WERI-Rb-1 (cell line): ENCODE results near the gene BMP4.

ENCODE experiments used
- DNase-seq: peaks from one replicate; pipeline ENCODE4 v3.0.0-alpha.2; 2020
- H3K27ac ChIP-seq: fragments of 250-450 bp; sonication (Bioruptor Pico); 2 replicates; pipeline ENCODE4 v1.5.1; 2020; ENCODE audit warnings: mild to moderate bottlenecking, moderate library complexity
- H3K27me3 ChIP-seq: fragments of 250-450 bp; sonication (Bioruptor Pico); 2 replicates; pipeline ENCODE4 v1.5.1; 2021; ENCODE audit warnings: mild to moderate bottlenecking, low read depth, moderate library complexity; ENCODE audit not compliant: insufficient read depth, severe bottlenecking
- H3K36me3 ChIP-seq: fragments of 250-450 bp; sonication (Bioruptor Pico); 2 replicates; pipeline ENCODE4 v1.5.1; 2020; ENCODE audit warnings: mild to moderate bottlenecking, moderate library complexity
- H3K4me3 ChIP-seq: 2 replicates; pipeline ENCODE4 v1.5.1; 2011; ENCODE audit warnings: low read depth, mild to moderate bottlenecking, control low read depth, low read length
- H3K9me3 ChIP-seq: fragments of 250-450 bp; sonication (Bioruptor Pico); 2 replicates; pipeline ENCODE4 v1.5.1; 2021; ENCODE audit warnings: mild to moderate bottlenecking, moderate library complexity; ENCODE audit not compliant: severe bottlenecking
- TF ChIP-seq, protein P1 (sequence below): IDR thresholded peaks from 2 replicates; pipeline ENCODE4 v1.5.1; 2011; ENCODE audit warnings: low read depth, mild to moderate bottlenecking, control low read depth, inconsistent platforms, low read length

BMP4 gene

DNA sequence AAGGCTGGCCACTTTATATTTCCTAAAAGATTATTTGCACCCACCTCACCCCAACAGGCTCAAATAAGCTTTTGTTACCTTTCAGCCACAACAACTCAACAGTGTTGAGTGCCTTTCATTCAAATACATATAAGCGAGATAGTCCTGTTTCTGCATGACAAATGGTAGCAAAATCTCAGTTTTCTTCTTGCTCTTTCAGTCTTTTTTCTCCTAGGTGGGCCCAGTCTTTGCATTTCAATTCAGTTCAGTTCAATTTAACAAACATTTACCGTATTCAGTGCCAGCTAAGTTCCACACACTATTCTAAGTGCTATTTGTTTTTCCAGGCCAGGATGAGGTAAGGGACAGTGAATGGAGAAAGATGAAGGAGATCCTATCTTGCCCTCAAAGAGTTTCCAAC, 25.9 kb upstream of the BMP4 start:
- Histone ChIP-seq H3K36me3 (no peaks in the 10 kb centered on the region), H3K4me3 (no peak overlapping the region), H3K9me3 (no peaks in the 10 kb centered on the region), H3K27me3 (peaks cover 16% of the 10 kb centered on the region), H3K27ac (no peak overlapping the region)
- TF ChIP-seq, protein P1, sequence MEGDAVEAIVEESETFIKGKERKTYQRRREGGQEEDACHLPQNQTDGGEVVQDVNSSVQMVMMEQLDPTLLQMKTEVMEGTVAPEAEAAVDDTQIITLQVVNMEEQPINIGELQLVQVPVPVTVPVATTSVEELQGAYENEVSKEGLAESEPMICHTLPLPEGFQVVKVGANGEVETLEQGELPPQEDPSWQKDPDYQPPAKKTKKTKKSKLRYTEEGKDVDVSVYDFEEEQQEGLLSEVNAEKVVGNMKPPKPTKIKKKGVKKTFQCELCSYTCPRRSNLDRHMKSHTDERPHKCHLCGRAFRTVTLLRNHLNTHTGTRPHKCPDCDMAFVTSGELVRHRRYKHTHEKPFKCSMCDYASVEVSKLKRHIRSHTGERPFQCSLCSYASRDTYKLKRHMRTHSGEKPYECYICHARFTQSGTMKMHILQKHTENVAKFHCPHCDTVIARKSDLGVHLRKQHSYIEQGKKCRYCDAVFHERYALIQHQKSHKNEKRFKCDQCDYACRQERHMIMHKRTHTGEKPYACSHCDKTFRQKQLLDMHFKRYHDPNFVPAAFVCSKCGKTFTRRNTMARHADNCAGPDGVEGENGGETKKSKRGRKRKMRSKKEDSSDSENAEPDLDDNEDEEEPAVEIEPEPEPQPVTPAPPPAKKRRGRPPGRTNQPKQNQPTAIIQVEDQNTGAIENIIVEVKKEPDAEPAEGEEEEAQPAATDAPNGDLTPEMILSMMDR: no peak
- DNase-seq: no peak

DNA sequence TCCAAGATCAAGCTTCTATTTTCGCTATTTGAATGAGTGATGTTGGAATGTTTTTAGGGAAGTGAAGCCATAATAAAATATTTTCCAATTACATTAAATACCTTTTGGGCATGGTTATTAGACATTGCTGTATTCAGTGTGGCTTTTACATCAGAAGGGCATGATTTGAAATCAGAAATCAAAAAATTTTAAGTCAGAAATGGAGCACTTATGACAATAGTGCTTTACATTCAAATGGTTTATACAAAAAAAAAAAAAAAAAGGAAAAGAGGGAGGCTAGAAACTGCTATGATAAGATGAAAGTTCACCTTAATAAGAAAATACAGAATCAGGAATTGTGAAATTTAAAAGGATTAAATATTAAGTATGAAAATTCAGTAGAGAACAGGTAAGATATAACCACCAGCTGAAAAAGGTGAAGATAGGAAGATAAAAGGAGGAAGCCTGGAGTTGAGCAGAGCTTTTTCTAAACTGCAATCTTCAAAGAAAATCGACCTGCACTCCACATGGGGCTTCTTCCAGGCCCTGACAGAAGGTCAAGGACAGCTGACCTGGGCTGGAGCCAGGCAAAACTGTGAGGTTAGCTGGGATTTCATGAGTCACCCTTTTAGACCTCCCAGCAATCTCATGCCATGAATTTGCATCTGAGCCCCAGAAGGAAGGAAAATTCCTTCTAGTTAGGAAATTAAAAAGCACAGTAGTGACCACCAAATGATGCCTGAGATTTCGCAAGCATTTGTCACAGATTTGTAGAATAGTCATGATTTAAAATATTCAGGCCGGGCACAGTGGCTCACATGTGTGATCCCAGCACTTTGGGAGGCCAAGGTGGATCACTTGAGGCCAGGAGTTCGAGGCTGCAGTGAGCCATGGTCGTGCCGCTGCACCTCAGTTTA, 23.4 kb upstream of the BMP4 start:
- Histone ChIP-seq H3K27me3 (peaks cover 32% of the 10 kb centered on the region), H3K27ac (no peak overlapping the region), H3K36me3 (no peaks in the 10 kb centered on the region), H3K4me3 (no peak overlapping the region), H3K9me3 (no peaks in the 10 kb centered on the region)
- TF ChIP-seq, protein P1: no peak
- DNase-seq: no peak

GRCh38 chr14:53979113-53979681, 22.6 kb upstream of the BMP4 start:
- TF ChIP-seq, protein P1: no peak
- DNase-seq: no peak
- Histone ChIP-seq H3K36me3 (no peaks in the 10 kb centered on the region), H3K27me3 (peaks cover 38% of the 10 kb centered on the region), H3K27ac (no peak overlapping the region), H3K9me3 (no peaks in the 10 kb centered on the region), H3K4me3 (no peak overlapping the region)

GRCh38 chr14:53978194-53978593, 21.6 kb upstream of the BMP4 start:
- Histone ChIP-seq H3K9me3 (no peaks in the 10 kb centered on the region), H3K4me3 (no peak overlapping the region), H3K36me3 (no peaks in the 10 kb centered on the region), H3K27ac (no peak overlapping the region), H3K27me3 (peaks cover 48% of the 10 kb centered on the region)
- DNase-seq: no peak
- TF ChIP-seq, protein P1: no peak

GRCh38 chr14:53975444-53975843, 18.8 kb upstream of the BMP4 start:
- Histone ChIP-seq H3K4me3 (no peak overlapping the region), H3K9me3 (no peaks in the 10 kb centered on the region), H3K27ac (no peak overlapping the region), H3K36me3 (no peaks in the 10 kb centered on the region), H3K27me3 (peaks cover 59% of the 10 kb centered on the region)
- TF ChIP-seq, protein P1: no peak
- no peak for DNase-seq
